NCI-H187 (cell line): ENCODE measurements around the gene IL4I1.

ENCODE experiments used
- DNase-seq, 2 experiments: peaks; one replicate each; lab custom pipeline; 2025; lab: John Stamatoyannopoulos, UW

IL4I1 gene

GRCh38 chr19:49924004-49924880, 27.6 kb upstream of the IL4I1 start:
- no peak for DNase-seq

- no peak for DNase-seq
Observed at GRCh38 chr19:49923055-49924003, 26.6 kb upstream of the IL4I1 start.

DNA sequence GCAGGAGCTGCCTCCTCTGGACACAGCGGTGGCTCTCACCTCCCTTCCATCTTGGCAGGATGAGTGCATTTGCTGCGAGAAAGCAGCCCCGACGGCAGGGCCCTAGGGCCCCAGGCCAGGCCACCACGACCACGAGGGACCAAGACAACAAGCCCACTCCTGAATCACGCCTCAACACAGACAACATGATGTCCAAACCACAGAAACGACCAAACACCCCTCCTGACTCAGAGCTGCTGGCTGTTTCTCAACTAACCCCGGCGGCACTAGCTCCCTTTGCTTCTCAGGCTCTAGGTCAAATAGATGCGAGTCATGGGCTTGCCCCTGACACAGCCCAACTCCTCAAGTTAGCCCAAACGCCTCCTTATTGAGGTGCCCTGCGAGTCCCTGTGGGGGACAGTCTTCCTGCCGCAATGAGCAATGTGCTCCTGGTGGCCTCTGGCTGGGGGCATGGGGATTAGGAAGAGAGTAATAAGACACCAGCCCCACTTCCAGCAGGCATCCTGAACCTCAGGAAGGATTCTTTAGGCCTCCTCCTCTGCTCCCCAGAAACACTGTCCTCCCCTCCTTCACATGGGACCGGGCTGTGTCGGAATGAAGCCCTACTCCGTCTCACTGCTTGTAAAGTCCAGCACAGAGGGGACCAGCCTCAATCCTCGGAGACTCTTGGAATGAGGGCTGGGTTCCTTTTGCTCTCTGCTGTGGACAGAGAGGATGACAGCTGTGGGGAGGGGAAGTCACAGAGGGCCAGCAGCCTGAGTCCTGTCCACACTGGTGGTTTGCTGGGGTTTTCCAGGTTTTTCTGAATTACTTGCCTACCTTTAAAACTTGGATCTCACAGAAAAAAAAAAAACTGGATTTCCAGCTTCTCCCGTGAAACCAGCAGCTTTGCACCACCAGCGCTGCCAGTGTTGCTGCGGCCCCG, 25.4 kb upstream of the IL4I1 start:
- no peak for DNase-seq

DNA sequence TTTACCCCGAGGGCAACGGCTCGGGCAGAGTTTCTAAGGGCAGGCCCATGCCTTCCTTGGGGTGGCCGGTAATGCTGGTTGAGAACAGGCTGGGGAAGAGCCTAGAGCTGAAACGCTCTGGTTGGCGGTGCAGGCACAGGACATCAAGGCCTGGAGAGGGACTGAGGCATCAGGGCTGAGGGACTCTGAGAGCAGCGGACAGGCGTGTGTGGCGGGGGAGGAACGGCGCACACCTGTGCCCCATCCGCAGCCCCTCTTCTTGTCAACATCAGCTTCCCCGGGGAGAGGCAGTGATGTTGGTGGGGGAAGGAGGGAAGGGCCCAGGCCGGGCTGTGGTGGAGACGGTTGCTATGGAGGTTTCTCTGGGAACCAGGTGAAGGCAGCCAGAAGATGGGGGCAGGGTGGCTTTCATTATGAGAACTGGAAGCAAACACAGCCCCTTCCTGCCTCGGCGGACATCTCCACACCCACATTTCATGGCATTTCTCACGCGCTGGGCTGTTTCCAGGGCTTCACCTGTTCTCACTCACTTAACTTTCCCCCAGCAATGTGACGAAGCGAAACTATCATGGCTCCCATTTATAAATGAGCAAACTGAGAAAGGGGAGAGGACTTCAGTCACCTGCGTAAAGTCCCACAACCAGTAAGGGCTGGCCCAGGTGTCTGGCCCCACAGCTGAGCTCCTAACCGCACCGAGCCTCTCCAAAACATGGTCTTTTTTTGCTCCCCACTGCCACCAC, 24.1 kb upstream of the IL4I1 start:
- peak; percentile 10 to 13 for DNase-seq

- DNase-seq = no peak
Observed at GRCh38 chr19:49918089-49918488, 21.4 kb upstream of the IL4I1 start.

DNA sequence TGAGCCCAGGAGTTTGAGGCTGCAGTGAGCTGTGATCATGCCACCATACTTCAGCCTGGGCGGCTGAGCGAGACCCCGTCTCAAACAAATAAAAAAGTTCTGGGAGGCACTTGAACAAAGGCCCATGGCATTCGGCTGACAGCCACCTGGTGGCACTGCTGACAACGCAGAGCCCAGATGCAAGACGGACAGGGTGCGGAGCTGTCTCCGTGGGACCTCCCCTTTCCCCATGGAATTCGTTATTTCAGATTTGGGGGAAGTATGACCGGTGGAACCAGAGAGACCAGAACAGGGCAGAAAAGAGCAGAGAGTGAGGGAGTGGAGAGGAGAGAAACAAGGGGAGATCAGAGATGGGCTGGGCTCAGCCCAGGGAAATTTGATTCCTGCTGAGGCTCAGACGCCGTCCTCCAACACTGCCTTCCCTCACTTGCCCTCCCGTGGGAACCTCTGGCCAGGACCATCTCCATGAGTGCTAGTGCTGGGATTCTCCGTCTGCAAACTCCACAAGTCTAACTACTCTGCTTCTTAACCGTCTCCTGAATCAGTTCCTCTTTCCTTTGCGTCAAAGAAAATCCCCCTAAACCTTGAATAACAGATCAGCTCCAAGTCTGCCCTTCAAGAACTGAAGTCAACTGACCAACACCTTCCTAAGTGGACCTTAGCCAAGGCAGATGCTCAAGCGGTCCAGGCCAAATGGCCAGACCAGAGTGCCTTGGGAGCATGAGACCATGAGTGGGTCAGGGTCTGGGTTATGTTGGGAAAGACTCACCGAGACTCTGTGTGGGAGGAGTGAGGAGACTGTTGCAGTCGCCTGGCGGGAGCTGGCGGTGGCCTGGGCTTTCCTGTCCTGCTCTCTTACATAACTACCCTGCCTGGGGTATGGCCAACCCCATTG, 20.4 kb upstream of the IL4I1 start:
- DNase-seq = no peak

DNA sequence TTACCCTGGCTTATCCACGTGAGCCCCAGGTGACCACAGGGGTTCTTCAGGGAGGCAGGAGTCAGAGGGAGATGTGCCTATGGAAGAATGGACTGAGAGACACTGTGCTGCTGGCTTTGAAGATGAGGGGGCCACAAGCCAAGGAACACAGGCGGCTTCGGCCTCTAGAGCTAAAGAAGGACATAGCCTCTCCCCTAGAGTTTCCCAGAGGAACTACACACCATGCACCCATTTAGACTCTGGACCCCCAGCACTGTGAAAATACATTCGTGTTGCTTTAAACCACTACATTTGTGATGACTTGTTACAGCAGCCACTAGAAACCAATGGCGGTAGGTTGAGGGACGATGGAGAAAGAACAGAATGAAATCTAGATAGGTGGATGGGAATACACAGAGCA, 18.6 kb upstream of the IL4I1 start:
- no peak for DNase-seq

DNA sequence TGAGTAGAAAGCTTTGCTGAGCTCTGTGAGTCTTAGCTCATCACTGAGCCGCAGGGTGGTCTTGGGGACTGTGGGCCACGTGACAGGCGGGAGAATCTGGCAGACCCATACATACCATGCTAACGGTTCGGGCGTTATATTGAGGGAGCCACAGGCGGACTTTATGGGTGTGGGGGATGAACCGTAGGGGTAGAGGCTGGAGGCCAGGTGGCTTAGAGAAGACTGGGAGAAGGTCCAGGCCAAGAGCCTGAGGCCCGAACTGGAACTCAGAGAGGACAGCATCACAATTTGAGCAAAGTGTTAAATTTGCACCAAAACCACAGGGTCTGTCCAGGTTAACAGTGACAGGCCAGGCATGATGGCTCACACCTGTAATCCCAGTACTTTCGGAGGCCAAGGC, 17.0 kb upstream of the IL4I1 start:
- DNase-seq = no peak

GRCh38 chr19:49912965-49913685, 16.4 kb upstream of the IL4I1 start:
- DNase-seq = no peak

- DNase-seq = no peak
Observed at GRCh38 chr19:49911381-49912145, 14.9 kb upstream of the IL4I1 start.

GRCh38 chr19:49910179-49910578, 13.5 kb upstream of the IL4I1 start:
- no peak for DNase-seq

GRCh38 chr19:49908480-49909420, 12.1 kb upstream of the IL4I1 start:
- no peak for DNase-seq

DNA sequence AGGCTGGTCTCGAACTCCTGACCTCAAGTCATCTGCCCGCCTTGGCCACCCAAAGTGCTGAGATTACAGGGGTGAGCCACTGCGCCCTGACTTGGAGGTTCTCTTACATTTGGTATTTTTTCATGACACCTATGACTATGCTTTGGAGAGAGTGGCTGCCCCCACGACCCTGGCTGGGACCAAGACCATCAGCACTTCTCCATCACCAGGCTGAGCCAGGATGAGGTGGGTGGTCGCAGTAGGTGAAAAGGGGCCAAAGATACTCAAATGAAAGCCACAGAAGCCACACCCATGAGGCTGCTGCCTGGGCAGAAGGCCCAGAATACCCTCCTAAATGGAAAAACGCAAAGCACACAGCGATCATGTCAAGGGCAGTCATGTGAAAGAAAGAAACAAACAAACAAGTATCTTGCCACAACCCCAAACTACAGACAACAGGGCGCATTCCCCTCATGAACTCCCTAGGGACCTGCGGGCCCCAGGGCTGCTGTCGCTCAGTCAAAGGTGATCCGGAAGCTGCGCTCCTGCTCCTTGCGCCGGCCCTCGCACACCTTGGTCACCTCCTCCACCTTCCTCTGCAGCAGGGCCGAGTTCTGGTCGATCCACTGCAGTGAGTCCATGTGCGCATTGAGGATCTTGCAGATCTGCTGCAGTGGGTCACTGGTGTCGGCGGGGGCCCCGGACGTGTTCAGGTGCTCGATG, 11.2 kb upstream of the IL4I1 start:
- no peak for DNase-seq

GRCh38 chr19:49906879-49907564, 10.3 kb upstream of the IL4I1 start:
- no peak for DNase-seq

GRCh38 chr19:49904136-49904535, 7.4 kb upstream of the IL4I1 start:
- DNase-seq = no peak
